Astrocyte of the cerebellum (primary cell): ENCODE data around the gene RBMS3.
A peak's percentile ranks its signal among the peaks of the same experiment; 100 is the strongest.

Experiments
- DNase-seq: peaks from one replicate; pipeline ENCODE4 v3.0.0-alpha.2; 2011; ENCODE audit warnings: low read depth
- H3K4me3 ChIP-seq: 2 replicates; pipeline ENCODE4 v1.5.1; 2011; ENCODE audit warnings: mild to moderate bottlenecking, low read depth, low read length, moderate library complexity
- CTCF ChIP-seq: IDR thresholded peaks from 2 replicates; pipeline ENCODE4 v1.5.1; 2012; ENCODE audit warnings: low read length, low read depth, moderate library complexity, mild to moderate bottlenecking; ENCODE audit errors: missing control alignments
- in situ Hi-C: cut with HindIII; loops from 2 replicates; pipeline ENCODE4 v1.10.0; 2017; ENCODE audit warnings: low sequenced_read_pairs

Gene RBMS3

GRCh38 chr3:29452934-29453283 is 172.0 kb downstream of the RBMS3 start:
- no peak for TF ChIP-seq CTCF
- DNase-seq = no peak
- H3K4me3 ChIP-seq = no peak overlapping the region
- in situ Hi-C loops = no loop called here

GRCh38 chr3:29453284-29454001 is 172.6 kb downstream of the RBMS3 start:
- H3K4me3 ChIP-seq = no peak overlapping the region
- TF ChIP-seq CTCF = no peak
- in situ Hi-C loops = no loop called here
- no peak for DNase-seq

- DNase-seq = no peak
- H3K4me3 ChIP-seq = no peak overlapping the region
- in situ Hi-C loops = no loop called here
- no peak for TF ChIP-seq CTCF
Observed at GRCh38 chr3:29454161-29454611, 173.3 kb downstream of the RBMS3 start.

GRCh38 chr3:29456901-29457300 is 176.0 kb downstream of the RBMS3 start:
- TF ChIP-seq CTCF = no peak
- no peak overlapping the region for H3K4me3 ChIP-seq
- DNase-seq = no peak
- in situ Hi-C loops = no loop called here

- TF ChIP-seq CTCF = no peak
- DNase-seq = no peak
- in situ Hi-C loops = no loop called here
- no peak overlapping the region for H3K4me3 ChIP-seq
Observed at GRCh38 chr3:29463304-29463703, 182.4 kb downstream of the RBMS3 start.

GRCh38 chr3:29465836-29466235 is 185.0 kb downstream of the RBMS3 start:
- peak; percentile 86 for DNase-seq
- in situ Hi-C loops = no loop called here
- no peak overlapping the region for H3K4me3 ChIP-seq
- TF ChIP-seq CTCF = no peak

- H3K4me3 ChIP-seq = no peak overlapping the region
- in situ Hi-C loops = no loop called here
- DNase-seq = no peak
- TF ChIP-seq CTCF = no peak
Observed at GRCh38 chr3:29466442-29466841, 185.6 kb downstream of the RBMS3 start.
